ENCODE measurements around the gene DPY19L1.
"Not testable (repeated sequence)": the region's sequence is repeated elsewhere in the genome, so short reads cannot be mapped to it uniquely, and the experiment has no call there.

Gene DPY19L1

DNA sequence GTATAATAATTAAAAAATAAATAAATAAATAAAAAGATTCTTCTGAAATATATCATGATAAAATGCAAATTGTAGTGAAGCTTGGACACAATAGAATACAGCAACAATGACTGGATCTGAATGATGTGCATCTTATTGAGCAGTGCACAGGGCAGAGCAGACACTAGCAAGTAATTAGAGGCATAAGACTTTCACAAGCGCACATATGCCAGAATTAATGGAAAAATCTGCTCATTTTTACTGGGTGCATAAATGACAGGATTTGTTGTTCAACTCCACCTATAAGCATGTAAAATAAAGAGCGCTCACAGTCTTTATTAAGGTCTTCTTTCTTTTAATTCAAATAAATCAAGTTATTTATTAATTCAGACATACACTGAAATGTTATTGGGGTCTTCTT lies 125.0 kb downstream of the DPY19L1 start:
- no peak for DNase-seq

DNA sequence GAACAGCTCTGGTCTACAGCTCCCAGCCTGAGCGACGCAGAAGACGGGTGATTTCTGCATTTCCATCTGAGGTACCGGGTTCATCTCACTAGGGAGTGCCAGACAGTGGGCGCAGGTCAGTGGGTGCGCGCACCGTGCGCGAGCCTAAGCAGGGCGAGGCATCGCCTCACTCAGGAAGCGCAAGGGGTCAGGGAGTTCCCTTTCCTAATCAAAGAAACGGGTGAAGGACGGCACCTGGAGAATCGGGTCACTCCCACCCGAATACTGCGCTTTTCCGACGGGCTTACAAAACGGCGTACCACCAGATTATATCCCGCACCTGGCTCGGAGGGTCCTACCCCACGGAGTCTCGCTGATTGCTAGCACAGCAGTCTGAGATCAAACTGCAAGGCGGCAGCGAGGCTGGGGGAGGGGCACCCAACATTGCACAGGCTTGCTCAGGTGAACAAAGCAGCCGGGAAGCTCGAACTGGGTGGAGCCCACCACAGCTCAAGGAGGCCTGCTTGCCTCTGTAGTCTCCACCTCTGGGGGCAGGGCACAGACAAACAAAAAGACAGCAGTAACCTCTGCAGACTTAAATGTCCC lies 130.9 kb downstream of the DPY19L1 start:
- DNase-seq = peak in 1 of 4 experiments; percentile 1

DNA sequence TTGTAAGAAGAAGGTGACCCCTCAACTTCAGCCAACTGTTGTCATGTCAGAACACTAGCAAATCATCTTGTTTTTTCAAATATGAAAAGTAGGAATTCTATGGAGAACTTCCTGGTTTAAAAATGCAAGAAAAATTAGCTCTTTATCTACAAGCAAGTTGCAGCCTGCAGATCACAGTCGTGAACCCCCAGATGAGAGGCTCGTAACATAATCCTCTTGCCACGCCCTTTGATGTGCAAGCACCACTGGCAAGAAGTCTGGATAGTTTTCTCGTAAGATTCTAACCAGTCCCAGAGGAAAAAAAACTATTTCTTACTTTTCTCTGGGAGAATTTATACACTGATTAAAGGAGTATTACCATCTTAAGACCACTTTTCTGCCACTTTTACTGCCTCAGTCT lies 132.3 kb downstream of the DPY19L1 start:
- no peak for DNase-seq

DNA sequence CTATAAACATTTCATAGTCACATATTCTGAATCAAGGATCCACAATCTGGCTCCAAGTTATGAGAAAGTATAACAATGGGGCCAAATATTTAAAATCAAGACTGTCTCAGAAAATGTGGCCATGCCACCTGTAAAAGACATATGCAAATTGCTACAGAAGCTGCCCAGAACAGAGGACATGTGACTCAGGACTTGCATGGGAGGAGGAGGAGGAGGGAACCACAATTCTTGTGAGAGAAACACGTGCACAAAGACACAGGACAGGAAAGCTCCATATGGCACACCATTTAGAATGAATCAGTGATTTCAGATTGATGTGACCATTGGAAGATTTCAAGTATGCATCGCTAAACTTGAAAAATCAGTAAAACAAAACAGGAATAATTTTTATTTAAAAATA lies 133.4 kb downstream of the DPY19L1 start:
- not testable (repeated sequence) for DNase-seq

DNA sequence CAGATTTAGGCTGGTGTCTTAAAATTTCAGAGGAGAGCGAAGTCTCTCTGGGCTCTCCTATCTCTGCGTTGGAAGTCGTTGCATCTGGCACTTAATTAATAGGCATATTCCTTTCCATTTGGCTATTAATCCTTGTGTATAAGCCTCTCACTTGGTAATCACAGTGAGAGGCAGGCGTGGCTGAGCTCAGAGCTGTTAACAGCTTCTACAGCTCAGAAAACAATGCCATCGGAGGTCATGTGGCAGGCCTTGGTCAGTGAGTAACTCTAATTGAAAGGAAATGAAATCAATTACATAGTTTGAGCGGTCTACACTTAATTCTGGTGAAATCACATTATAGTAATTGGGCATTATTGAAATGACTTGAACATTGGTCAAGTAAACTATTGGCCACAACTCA lies 135.1 kb downstream of the DPY19L1 start:
- DNase-seq = no peak

DNA sequence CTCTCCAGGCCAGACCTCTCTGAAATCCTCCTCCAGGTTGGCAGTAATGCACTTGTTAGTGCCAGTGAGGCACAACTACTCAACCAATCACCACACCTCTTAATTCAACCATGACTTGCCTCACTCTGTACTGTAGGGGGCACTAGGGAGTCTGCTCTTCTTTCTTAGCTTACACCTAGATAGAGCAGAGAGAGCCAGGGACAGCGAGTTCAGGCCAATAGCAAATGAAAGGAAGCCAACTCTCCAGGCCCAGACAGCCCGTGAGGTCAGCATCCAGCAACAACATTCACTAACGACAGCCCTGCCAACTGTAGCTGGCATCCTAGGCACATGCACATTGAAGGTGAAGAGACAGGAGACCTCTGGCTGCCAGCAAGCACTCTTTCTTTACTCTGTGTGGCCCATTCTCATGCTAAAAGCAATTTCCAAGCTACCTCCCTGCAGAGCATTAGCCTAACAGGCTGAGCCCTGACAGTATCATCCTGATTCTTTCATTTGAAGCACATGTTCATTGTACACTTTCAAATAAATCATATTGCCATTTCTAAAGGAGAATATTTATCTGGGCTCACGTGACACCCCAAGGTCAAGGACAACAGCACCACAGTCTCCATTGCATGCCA lies 136.3 kb downstream of the DPY19L1 start:
- DNase-seq = no peak

DNA sequence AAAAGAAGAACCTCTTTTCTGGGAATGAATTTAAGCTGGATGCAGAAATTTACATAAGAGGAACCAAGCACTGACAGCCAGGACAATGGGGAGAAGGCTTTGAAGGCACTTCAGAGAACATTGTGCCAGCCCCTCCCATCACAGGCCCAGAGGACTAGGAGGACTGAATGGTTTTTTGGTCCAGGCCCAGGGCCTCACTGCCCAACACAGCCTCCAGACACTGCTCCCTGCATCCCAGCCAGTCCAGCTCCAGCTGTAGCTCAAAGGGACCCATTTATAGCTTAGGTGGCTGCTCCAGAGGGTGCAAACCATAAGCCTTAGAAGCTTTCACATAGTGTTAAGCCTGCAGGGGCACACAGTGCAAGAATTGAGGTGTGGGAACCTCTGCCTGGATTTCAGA lies 142.1 kb downstream of the DPY19L1 start:
- no peak for DNase-seq

DNA sequence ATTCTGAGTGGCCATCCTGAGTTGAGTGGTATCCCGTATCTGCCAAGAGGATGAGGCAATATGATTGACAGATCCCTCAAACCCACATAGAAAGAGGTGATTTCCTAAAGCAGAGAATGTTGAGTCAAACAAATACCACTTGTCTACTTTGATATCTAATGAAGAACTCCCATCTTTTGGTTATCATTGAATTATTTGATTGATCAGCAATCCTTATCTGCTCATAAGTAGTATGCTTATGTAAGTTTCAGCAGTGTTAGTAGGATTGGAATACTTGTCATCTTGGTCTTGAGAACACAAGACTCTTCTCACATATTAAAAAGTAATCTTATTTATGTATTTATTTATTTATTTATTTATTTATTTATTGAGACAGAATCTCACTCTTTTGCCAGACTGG lies 147.3 kb downstream of the DPY19L1 start:
- DNase-seq = no peak

DNA sequence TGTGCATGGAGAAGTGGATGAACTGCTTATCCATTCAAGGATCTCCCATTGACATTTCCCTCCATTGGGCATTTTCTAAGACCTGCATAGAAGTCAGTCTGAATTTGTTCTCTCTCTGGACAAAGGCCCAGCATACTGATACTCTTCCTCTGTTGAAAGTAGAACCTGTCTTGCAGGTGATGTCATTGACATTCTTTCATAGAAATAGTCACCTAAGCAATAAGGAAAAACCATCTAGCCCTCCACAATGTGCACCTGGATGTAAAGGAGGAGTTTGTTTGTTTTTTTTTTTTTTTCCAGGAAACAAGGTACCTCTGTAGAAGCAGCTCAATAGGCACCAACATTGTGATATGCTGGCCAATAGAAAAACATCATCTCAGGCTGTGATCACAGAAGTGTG lies 150.4 kb downstream of the DPY19L1 start:
- no peak for DNase-seq

DNA sequence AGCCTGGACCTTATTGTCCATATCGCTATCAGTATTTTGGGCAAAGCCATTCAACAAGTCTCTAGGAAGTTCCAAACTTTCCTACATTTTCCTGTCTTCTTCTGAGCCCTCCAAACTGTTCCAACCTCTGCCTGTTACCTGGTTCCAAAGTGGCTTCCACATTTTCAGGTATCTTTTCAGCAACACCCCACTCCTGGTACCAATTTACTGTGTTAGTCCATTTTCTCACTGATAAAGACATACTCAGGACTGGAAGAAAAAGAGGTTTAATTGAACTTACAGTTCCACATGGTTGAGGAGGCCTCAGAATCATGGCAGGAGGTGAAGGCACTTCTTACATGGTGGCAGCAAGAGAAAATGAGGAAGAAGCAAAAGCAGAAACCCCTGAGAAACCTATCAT lies 153.4 kb downstream of the DPY19L1 start:
- DNase-seq = not testable (repeated sequence)

DNA sequence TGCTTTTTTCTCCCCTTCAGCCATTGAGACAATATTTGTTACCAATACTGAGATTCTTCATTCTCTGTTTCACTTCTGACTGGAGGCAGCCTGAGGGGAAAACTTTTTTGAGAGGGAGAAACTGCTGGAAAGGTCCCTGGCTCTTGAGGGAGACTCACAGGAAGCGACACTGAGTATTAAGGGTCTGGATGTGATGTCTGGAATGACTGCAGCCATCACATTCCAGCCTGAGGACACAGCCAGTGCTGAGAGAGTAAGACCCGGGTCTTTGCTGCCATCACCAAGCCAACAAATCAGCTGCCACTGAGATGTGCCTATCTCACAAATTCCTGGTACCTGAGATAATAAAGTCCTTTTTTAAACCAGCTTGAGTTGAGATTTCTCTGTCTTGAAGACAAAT lies 157.4 kb downstream of the DPY19L1 start:
- DNase-seq = no peak

DNA sequence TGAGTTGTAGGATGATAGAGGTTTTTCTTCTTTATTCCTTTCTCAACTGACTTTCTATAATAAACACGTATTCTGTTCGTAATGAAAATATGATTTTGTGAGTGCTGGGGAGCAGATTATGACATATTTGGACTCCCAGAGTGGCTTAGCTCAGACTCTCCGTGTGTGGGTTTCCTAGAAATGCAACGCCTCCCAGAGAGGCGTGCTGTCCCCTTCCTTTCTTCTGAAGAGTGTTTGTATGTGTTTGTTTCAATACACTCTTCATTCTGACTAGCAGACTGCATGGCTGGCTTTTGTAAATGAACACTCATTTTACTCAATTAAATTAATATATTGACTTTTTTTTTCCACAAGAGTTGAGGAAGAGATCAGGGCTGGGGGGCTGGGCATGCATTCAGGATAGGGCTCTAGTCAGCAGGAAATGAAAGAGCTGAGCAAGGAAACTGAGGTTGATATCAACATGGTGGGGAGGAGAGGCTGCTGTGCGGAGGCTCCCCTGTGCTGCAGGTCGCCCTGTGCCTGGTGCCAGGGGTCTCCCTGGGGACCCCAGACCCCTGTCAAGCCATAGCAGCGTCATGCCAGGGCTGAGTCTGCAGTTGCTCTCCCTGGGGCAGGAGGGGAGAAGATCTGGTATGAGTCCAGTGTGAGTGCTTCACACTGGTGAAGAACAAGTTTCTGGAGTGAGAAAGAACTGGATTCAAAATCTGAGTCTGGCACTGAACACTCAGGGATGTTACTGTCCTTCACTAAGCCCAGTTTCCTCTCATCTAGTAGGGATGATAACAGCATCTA lies 158.1 kb downstream of the DPY19L1 start:
- not testable (repeated sequence) for DNase-seq

Measured in activated naive CD4-positive, alpha-beta T cell (primary cell).